GM10266 (cell line): ENCODE measurements around the gene NR1I2.

ENCODE experiments used
- DNase-seq: peaks from one replicate; pipeline ENCODE4 v3.0.0; 2012; ENCODE audit errors: extremely low spot score
- TF ChIP-seq, protein P1 (sequence below): IDR thresholded peaks from 2 replicates; pipeline ENCODE4 v1.5.1; 2012; ENCODE audit warnings: mild to moderate bottlenecking, low read depth; ENCODE audit not compliant: control insufficient read depth, insufficient read depth; ENCODE audit errors: missing control alignments

Gene NR1I2

DNA sequence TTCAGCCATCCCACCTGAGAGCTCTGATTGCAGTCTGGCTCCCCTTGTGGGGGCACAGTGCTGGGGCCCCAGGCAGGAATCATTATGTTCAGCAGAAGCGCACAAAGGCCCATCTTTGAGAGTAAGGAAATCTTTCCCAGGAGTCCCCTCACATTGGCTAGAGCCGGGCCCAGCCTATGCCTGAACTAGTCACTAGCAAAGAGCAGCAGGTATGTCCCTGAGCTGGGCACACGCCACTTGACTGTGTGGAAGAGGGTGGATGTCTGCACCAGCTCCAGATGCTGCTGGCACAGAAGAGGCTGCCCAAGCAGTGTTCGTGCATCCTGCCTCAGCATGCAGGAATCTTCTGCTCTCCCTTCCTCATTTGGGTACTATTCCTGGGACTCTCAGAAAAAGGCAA is 26.3 kb downstream of the NR1I2 start:
- TF ChIP-seq, protein P1, sequence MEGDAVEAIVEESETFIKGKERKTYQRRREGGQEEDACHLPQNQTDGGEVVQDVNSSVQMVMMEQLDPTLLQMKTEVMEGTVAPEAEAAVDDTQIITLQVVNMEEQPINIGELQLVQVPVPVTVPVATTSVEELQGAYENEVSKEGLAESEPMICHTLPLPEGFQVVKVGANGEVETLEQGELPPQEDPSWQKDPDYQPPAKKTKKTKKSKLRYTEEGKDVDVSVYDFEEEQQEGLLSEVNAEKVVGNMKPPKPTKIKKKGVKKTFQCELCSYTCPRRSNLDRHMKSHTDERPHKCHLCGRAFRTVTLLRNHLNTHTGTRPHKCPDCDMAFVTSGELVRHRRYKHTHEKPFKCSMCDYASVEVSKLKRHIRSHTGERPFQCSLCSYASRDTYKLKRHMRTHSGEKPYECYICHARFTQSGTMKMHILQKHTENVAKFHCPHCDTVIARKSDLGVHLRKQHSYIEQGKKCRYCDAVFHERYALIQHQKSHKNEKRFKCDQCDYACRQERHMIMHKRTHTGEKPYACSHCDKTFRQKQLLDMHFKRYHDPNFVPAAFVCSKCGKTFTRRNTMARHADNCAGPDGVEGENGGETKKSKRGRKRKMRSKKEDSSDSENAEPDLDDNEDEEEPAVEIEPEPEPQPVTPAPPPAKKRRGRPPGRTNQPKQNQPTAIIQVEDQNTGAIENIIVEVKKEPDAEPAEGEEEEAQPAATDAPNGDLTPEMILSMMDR: no peak
- DNase-seq: no peak

DNA sequence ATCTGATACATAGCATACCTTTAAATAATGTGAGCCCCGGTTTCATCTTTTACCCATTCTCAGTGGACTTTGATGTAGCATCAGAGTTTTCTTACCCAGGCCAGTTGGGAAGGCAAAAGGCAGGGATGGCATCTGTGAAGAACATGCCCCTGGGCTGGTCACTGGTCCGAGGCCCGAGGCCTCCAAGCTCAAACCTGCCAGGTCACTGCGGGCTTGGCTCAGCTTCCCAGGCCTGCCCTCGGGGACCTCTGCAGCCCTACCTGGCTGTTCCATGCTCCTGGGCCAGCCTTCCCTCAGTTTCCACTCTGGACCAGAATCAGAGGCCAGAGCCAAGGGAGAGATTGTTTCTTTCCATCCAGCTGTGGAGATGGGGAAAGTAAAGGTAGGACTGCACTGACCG is 26.9 kb downstream of the NR1I2 start:
- no peak for DNase-seq
- TF ChIP-seq, protein P1: no peak

DNA sequence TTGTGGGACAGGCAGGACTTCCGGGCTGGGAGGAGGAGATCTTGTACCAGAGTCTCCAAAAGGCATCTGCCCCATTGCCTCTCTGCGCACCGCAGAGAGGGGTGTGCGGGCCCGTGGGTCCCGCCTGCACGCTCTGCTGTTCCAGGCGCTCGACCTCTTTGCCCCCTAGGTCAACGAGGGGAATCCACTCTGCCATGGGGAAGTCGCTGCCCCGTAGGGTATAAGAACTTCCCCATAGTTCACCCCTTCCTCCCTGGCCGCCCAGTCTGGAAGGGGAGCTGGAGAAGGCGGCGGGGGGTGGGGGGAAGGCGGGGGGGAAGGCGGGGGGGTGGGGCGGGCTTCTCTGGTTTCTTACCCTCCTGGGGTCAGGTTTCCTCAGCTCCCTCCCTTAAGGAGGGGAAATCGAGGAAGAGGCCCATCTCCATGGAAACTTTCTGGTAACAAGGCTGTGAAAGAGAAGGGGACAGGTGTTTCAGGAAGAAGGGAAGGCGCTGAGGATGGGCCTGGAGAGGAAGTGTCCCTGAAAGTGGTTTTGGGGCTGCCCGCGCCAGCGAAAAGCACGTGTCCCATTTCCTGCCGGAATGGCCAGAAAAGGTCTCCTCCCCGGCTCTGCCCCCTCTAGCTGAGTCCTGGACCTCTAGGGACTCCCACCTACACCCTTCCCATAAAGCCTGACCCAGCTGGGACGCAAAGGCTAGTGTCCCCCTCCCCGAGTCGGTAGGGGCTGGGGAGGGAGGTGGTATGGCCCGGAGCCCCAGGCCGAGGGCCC is 27.5 kb downstream of the NR1I2 start:
- TF ChIP-seq, protein P1: no peak
- peak; percentile 38 for DNase-seq

DNA sequence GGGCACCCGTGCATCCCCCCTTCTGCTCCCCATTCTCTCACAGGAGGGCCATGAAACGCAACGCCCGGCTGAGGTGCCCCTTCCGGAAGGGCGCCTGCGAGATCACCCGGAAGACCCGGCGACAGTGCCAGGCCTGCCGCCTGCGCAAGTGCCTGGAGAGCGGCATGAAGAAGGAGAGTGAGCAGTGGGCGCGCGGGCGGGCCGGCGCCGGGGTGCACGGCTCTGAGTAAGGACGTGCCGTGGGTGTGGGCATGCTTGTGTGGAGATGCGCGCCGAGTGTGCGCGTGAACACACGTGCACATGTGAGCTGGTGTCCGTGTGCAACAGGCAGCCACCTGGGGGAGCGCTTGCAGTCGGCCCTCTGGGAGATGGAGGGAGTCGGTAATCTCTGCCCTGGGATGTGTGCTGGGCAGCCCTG is 28.1 kb downstream of the NR1I2 start:
- TF ChIP-seq, protein P1: peak; percentile 65
- DNase-seq: peak; percentile 64

DNA sequence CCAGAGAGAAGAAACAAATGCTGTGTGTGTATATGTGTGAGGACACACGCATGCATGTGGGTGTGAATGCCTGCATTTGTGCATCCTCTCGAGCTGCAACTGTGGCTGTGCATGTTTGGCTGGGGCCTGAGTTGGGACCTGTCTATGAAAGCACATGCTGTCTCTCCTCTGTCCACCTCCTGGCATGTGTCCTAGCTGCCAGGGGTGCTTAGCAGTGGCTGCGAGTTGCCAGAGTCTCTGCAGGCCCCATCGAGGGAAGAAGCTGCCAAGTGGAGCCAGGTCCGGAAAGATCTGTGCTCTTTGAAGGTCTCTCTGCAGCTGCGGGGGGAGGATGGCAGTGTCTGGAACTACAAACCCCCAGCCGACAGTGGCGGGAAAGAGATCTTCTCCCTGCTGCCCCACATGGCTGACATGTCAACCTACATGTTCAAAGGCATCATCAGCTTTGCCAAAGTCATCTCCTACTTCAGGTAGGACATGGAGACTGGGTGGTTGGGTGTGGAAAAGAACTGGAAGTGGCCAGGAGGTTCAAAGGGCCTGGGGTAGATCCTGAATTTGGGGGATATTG is 30.7 kb downstream of the NR1I2 start:
- no peak for DNase-seq
- TF ChIP-seq, protein P1: no peak

DNA sequence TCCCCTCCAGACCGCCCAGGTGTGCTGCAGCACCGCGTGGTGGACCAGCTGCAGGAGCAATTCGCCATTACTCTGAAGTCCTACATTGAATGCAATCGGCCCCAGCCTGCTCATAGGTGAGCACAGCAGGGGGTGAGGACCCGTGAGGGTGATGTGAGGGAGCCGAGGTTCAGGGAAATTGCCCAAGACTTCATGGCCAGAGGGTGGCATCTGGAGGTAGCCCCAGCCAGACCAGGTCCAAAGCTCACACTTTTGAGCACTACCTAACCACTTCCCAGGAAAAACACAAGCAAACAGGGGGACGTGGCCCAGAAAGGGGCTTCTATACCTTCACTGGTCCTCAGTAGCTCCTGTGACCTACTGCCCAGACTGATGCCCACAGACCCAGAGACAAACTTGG is 33.8 kb downstream of the NR1I2 start:
- DNase-seq: no peak
- TF ChIP-seq, protein P1: no peak

DNA sequence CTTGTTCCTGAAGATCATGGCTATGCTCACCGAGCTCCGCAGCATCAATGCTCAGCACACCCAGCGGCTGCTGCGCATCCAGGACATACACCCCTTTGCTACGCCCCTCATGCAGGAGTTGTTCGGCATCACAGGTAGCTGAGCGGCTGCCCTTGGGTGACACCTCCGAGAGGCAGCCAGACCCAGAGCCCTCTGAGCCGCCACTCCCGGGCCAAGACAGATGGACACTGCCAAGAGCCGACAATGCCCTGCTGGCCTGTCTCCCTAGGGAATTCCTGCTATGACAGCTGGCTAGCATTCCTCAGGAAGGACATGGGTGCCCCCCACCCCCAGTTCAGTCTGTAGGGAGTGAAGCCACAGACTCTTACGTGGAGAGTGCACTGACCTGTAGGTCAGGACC is 35.2 kb downstream of the NR1I2 start:
- TF ChIP-seq, protein P1: no peak
- DNase-seq: no peak
